Measurements from ENCODE around the gene MEIOSIN.

The MEIOSIN gene

GRCh38 chr19:45779231-45780145, 46.2 kb downstream of the MEIOSIN start:
- in situ Hi-C loops (cut with MboI; ENCODE audit: low sequenced_read_pairs) = no loop called here

DNA sequence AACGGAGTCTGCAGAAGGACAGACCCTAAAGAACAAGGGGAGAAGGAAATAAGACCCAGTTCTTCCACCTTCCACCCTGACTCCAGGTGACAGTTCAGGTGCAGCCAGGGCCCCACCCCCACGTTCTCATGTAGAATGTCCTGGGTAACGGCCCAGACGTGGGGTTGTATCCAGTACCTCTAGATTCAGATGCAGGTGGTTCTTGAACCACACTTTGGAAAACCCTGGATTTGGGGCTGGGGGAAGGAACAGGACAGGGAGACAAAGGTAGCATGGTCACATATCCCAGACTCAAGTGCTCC, 46.9 kb downstream of the MEIOSIN start:
- in situ Hi-C loops (cut with MboI; ENCODE audit: low sequenced_read_pairs) = no loop called here

- in situ Hi-C loops (cut with MboI; ENCODE audit: low sequenced_read_pairs) = no loop called here
Observed at GRCh38 chr19:45780448-45781213, 47.4 kb downstream of the MEIOSIN start.

GRCh38 chr19:45781214-45782161, 48.2 kb downstream of the MEIOSIN start:
- in situ Hi-C loops (cut with MboI; ENCODE audit: low sequenced_read_pairs) = no loop called here

GRCh38 chr19:45782162-45782691, 49.0 kb downstream of the MEIOSIN start, which contains the start of gene DMPK:
DMPK (minus strand) TSS chr19:45782490; CDS start chr19:45782352, 138 bp downstream.
- in situ Hi-C loops (cut with MboI; ENCODE audit: low sequenced_read_pairs) = no loop called here

- in situ Hi-C loops (cut with MboI; ENCODE audit: low sequenced_read_pairs) = no loop called here
Observed at GRCh38 chr19:45782820-45783785, 49.9 kb downstream of the MEIOSIN start.

GRCh38 chr19:45784096-45784495, 50.9 kb downstream of the MEIOSIN start:
- in situ Hi-C loops (cut with MboI; ENCODE audit: low sequenced_read_pairs) = no loop called here

DNA sequence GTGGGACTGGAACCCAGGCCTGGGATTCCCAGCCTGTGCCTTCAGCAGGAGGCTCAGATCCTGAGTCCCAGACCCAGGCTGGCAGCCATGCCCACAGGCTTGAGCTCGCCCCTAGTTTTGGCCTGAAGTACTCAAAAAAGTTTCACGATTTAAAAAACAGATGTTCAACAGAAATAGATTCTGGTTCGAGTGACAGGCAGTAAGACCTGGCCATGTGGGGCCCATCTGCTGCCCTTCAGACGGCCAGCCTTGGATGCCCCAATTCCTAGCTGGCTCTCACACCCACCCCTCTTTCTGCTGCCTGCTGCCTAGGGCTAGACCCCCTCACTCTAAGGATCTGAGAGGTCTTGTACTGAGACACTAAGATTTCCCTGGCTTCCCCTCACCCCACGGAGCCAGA, 51.9 kb downstream of the MEIOSIN start:
- in situ Hi-C loops (cut with MboI; ENCODE audit: low sequenced_read_pairs) = no loop called here

DNA sequence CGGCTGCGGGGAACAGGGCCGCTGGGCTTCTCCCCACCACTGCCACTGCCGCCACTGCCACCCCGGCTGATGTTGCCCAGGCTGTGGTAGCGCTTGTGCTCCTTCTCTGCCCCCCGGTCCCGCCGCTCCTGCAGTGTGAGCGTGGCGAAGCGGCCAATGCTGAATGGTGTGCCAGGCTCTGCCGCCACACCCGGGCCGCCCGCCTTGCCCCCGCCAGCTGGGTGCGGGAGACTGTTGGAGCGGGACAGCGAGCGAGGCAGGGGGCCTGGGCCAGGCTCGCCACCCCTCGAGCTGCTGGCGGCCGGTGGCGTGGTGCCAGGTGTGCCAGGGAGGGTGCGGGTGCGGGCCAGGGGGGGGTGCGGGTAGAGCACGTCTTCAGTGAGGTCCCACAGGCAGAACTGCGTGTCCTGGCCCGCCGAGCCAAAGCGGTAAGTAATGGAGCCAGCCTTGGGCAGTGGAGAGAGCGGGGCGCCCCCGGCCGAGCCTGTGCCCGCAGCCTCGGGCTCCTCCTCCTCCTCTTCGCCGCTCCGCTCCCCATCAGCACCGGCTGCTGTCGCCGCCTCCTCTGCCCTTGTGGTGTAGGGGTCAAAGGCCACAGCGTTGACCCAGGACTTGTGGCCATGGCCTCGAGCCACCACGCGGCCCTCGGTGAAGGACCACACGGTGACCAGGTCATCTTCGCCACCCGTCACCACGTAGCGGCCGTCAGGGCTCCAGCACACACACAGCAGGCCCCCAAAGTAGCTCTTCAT, 52.7 kb downstream of the MEIOSIN start:
- in situ Hi-C loops (cut with MboI; ENCODE audit: low sequenced_read_pairs) = no loop called here

DNA sequence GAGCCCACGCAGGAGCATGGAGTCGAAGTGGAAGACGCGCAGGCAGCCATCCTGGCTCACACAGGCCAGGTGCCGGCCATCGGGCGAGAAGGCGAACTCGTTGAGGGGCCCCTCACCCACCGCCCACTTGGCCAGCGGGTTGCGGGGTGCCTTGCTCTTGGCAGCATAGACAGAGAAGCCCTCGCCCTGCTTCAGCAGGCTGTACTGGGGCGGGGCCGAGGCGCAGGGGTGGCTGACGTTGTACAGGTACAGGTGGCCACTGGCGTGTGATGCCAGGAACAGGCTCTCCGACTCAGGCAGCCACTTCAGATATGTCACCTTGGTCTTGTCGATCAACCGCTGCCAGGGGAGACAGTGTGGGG, 53.3 kb downstream of the MEIOSIN start:
- in situ Hi-C loops (cut with MboI; ENCODE audit: low sequenced_read_pairs) = no loop called here

- in situ Hi-C loops (cut with MboI; ENCODE audit: low sequenced_read_pairs) = no loop called here
Observed at GRCh38 chr19:45789035-45789786, 56.0 kb downstream of the MEIOSIN start.

GRCh38 chr19:45790942-45791341, 57.7 kb downstream of the MEIOSIN start:
- in situ Hi-C loops (cut with MboI; ENCODE audit: low sequenced_read_pairs) = no loop called here

DNA sequence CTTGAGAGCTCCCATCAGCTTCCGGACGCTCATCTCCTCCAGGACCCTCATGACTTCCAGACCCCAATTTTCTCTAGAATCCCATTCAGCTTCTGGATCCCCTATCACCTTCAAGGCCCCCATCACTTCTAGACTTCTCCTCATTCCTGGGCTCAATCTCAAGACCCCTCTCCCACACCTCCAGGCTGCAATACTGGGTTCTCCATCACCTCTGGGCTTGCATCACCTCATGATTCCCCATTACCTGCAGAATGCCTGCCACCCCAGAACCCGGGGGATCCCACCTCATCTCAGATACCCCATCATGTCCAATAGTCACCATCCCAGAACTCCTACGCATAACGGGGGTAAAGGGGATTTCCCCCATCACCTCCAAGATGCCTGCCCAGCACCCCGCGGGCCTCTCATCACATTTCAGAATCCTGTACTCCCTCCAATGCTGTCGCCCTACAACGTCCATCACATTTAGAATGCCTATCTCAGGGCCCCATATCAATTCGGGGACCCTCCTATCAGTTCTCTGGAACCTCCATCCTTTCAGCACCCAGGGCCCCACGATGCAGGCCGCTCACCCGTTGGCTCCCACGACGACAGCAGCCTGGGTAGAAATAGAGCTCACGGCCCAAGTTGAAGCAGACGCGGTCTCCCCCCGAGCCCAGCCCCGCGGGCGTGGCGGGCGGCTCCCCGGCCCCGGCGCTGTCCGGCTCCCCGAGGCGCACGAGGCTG, 58.7 kb downstream of the MEIOSIN start:
- in situ Hi-C loops (cut with MboI; ENCODE audit: low sequenced_read_pairs) = no loop called here

- in situ Hi-C loops (cut with MboI; ENCODE audit: low sequenced_read_pairs) = no loop called here
Observed at GRCh38 chr19:45792470-45793177, 59.4 kb downstream of the MEIOSIN start, which contains the start of gene DMWD. DMWD (minus strand) TSS chr19:45792845; CDS start chr19:45792756, 89 bp downstream.

- in situ Hi-C loops (cut with MboI; ENCODE audit: low sequenced_read_pairs) = no loop called here
Observed at GRCh38 chr19:45793178-45793564, 59.9 kb downstream of the MEIOSIN start.

GRCh38 chr19:45793876-45794275, 60.6 kb downstream of the MEIOSIN start:
- in situ Hi-C loops (cut with MboI; ENCODE audit: low sequenced_read_pairs) = no loop called here

GRCh38 chr19:45794627-45795026, 61.4 kb downstream of the MEIOSIN start:
- in situ Hi-C loops (cut with MboI; ENCODE audit: low sequenced_read_pairs) = no loop called here
